ENCODE results near the gene LZTR1. TPM values are rescaled to one million over a fixed set of nuclear protein-coding genes. Genes with fewer than 3 reads are reported as not detected.

Gene LZTR1
- total RNA-seq, 1 donor from 2014 or later = 24.3 TPM

DNA sequence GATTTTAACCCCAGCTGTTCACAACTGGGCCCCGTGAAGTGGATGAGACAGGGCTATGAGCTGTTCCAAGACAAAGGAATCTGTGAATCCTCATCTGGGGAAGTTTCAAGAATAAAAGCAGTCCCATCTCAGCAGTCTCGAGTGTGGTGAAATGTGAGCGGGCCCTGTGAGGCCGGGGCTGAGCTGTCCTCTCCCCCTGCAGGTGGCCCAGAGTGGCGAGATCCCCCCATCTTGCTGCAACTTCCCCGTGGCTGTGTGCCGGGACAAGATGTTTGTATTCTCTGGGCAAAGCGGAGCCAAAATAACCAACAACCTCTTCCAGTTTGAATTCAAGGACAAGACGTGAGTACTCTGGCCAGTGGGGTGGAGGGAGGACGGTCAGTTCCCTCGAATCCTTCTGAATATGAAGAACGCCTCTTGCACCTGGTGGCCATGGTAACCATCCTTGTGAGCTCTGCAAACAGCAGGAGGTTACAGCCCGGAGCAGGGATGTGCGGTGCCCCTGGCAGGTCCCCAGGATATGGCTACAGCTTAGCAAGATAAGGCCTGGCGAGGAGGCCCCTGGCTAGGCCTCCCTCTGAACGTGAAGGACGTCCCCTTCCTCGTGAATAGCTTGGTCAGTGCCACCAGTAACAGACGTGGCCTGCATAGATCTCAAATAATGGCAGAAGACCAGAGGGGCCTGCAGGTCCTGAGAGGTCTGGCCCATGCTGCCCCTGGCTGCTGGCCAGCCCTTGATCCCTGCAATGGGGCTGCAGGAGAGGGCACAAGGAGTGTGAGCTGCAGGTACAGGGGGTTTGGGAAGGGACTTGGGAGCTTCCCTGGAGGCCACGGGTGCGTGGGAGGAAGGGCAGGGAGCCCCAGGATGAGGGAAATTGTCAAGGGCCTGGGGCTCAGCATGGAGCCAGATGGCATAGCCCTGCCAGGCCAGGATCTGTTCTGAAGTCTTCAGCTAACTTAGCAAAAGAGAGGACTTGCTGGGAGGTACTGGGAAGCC is 8.4 kb downstream of the LZTR1 start:
- DNase-seq (ENCODE audit: missing footprints) (no peak), ATAC-seq (no peak)
- intact Hi-C loops (cut with DNase I) = no loop called here

DNA sequence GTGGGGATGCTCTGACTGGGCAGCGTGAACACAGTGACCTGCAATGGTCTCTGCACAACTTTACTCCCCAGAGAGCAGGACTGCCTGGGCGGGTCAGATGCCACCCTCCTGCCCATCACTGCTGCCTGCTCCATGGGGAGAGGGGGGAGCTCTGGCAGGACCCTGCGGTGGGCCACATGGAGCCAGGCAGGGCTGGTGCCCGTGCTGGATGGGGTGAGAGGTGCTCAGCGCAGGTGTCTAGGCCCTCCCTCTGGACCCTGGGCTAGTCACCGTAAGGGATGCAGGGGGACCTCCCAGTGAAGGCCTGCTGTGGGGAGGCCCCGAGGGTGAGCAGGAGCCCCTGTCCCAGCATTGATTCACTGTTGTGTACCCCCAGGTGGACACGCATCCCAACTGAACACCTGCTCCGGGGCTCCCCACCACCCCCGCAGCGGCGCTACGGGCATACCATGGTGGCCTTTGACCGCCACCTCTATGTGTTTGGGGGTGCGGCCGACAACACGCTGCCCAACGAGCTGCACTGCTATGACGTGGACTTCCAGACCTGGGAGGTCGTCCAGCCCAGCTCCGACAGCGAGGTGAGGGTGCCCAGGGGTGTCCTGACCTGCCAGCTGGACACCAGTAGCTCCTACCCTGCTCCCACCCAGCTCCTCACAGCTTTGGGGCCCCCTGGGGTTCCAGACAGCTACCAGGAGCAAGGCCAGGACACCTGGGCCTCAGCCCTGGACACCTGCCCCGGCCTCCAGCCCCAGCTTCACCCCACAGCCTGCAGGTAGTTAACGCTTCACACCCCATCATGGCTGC is 9.4 kb downstream of the LZTR1 start:
- intact Hi-C loops (cut with DNase I) = no loop called here
- ATAC-seq (no peak), DNase-seq (ENCODE audit: missing footprints) (no peak)

DNA sequence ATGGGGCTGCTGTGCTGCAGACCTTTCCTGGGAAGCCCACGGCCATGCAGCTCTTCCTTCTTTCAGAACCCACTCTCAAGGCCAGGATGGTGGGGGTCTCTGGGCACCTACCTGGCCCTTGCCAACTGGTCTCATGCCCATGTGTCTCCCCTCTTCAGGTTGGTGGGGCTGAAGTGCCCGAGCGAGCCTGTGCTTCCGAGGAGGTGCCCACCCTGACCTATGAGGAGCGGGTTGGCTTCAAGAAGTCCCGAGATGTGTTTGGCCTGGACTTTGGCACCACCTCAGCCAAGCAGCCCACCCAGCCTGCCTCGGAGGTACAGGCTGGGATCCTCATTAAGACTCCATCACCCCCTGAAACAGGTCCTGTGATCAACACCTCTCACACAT is 10.0 kb downstream of the LZTR1 start:
- no peak for ATAC-seq
- peak; percentile 44 for DNase-seq (ENCODE audit: missing footprints)
- intact Hi-C loops (cut with DNase I) = no loop called here

DNA sequence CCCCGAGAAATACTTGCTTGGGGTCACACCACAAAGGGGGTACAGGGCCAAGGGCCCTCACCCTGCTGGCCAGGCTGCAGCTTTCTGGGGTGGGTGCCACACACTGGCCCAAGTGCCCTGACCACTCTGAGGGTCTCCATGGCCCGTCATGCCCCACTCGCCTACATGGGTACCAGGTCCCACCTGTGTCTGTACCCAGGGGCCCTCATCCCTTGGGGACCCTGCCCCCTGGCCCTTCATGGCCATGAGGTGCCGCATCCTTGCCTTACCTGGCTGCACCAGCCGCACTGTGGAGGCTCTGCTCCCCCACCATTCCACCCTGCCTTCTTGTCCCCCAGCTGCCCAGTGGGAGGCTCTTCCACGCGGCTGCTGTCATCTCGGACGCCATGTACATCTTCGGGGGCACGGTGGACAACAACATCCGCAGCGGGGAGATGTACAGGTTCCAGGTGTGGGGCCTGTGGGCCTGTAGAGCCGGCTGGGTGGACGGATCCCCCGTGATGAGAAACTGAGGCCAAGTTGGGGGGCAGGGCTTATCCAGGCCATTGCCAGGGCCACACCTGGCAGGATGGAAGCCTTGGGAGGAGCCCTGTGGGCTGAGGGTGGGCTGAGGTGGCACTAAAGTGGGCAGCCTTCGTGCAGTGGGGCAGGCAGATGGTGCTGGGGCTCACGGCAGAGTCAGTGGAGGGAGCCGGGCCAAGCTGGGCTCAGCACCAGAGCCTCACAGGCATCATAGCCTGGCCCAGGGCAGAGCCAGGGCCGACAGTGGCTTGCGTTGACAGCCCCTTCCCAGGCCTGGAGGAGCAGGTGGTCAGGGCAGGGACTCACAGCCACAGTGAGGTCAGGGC is 10.6 kb downstream of the LZTR1 start:
- intact Hi-C loops (cut with DNase I) = no loop called here
- peak; percentile 48 for DNase-seq (ENCODE audit: missing footprints)

DNA sequence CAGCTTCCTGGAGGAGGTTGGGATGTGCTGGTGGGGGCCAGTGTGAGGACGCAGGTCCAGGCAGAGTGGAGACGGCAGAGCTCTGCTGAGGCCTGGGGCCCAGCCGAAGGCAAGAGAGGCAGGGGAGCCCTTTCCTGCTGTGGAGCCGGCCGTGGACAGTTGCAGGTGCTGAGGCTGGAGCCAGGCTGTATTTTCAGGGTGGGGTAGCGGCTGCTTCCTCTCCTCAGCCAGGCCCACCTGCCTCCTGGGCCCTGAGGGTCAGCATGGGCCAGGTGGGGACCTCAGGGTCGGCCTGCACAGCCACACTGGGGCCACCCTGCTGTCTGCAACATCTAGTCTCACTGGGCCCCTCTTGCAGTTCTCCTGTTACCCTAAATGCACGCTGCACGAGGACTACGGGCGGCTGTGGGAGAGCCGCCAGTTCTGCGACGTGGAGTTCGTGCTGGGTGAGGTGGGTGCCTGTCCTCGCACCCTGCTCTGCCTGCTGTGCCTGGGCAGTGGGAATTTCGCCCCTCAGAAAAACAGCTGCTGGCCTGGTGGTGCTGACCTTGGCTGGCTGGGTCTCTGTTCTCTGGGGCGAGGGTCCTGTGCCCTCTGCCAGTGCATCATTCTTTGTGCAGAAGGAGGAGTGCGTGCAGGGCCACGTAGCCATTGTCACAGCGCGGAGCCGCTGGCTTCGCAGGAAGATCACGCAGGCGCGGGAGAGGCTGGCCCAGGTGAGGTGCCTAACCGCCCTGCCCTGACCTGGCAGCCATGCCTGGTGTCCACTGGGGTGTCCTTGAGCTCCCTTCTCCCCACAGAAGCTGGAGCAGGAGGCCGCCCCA is 11.4 kb downstream of the LZTR1 start:
- DNase-seq (ENCODE audit: missing footprints) = peak; percentile 26
- no peak for ATAC-seq
- intact Hi-C loops (cut with DNase I) = no loop called here

More for the DNA sequence above, 10.6 kb downstream of the LZTR1 start:
- ATAC-seq = no peak

DNA sequence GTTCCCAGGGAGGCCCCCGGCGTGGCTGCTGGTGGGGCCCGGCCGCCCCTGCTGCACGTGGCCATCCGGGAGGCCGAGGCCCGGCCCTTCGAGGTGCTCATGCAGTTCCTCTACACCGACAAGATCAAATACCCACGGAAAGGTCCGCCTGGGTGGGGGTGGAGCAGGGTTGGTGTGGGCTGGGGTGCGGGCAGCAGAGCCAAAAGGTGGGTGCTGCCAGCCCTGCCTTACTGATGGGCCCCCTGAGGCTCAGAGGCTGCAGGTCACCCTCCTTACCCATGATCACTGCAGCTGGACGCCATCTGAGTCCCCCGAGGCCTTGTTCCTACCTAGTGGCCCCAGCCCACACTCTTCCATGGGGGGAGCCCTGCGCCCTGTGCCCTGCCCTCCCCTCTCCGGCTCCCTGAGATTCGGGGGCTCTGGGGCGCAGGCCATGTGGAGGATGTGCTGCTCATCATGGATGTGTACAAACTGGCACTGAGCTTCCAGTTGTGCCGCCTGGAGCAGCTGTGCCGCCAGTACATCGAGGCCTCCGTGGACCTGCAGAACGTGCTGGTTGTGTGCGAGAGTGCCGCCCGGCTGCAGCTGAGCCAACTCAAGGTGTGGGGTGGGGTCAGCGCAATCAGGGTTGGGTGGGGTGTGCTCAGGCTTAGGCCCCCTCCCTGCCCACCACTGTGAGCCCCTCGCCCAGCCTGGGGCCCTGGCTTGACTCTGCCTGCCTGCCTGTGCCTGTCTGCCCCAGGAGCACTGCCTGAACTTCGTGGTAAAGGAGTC is 12.2 kb downstream of the LZTR1 start:
- intact Hi-C loops (cut with DNase I) = no loop called here
- no peak for DNase-seq (ENCODE audit: missing footprints)

DNA sequence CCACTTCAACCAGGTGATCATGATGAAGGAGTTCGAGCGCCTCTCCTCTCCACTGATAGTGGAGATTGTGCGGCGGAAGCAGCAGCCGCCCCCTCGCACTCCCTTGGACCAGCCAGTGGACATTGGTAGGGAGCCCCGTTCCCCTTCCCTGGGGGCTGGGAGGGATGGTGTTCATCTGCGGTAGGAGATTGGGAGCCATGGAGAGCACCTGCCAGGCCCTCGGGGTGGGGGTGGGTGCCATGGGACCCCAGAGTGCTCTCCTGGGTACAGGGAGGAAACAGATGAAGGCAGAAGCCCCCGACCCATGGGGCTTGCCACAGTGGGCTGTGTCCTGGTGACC is 12.8 kb downstream of the LZTR1 start:
- DNase-seq (ENCODE audit: missing footprints) (no peak), ATAC-seq (no peak)
- intact Hi-C loops (cut with DNase I) = no loop called here

More for the DNA sequence above, 12.2 kb downstream of the LZTR1 start:
- ATAC-seq = no peak

DNA sequence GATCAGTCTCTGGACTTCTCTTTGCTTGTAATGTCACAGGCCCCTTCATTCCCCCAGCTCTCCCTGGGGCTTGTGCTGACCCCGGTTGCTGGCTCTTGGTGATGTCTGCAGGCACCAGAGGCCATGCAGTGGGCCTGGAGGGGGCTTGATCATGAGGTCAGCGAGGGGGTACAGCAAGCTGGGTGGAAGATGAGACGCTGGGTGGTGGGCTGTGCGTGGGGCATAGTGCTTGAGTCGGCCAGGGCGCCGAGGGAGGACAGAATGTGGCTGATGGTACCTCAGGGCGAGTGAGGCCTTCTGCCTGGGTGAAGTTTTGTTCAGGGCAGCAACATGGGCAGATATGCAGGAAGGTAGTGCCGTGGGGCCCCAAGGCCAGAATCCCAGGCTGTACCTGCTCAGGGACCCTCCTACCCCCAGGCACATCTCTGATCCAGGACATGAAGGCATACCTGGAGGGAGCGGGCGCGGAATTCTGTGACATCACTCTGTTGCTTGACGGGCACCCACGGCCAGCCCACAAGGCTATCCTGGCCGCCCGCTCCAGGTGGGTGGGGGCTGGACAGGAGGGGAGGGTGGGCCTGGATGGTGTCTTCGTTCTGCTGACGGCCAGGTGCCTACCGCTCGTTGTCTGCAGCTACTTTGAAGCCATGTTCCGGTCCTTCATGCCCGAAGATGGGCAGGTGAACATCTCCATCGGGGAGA is 13.4 kb downstream of the LZTR1 start:
- DNase-seq (ENCODE audit: missing footprints) (no peak), ATAC-seq (no peak)
- intact Hi-C loops (cut with DNase I) = no loop called here

DNA sequence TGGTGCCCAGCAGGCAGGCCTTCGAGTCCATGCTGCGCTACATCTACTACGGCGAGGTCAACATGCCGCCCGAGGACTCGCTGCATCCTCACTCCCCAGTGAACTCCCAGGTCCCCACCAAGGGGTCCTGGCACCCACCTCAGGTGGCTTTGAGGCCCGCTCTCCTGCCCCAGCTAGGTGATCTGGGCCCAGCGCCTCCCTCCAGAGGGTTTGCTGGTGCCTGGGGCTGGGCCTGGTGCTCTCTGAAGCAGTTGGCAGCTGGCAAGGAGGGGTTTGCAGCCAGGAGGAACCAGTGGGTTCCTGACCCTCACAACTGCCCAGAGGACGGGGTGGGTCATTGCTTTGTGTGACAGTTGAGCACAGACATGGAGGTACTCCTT is 13.9 kb downstream of the LZTR1 start:
- DNase-seq (ENCODE audit: missing footprints) (no peak), ATAC-seq (no peak)
- intact Hi-C loops (cut with DNase I) = no loop called here

DNA sequence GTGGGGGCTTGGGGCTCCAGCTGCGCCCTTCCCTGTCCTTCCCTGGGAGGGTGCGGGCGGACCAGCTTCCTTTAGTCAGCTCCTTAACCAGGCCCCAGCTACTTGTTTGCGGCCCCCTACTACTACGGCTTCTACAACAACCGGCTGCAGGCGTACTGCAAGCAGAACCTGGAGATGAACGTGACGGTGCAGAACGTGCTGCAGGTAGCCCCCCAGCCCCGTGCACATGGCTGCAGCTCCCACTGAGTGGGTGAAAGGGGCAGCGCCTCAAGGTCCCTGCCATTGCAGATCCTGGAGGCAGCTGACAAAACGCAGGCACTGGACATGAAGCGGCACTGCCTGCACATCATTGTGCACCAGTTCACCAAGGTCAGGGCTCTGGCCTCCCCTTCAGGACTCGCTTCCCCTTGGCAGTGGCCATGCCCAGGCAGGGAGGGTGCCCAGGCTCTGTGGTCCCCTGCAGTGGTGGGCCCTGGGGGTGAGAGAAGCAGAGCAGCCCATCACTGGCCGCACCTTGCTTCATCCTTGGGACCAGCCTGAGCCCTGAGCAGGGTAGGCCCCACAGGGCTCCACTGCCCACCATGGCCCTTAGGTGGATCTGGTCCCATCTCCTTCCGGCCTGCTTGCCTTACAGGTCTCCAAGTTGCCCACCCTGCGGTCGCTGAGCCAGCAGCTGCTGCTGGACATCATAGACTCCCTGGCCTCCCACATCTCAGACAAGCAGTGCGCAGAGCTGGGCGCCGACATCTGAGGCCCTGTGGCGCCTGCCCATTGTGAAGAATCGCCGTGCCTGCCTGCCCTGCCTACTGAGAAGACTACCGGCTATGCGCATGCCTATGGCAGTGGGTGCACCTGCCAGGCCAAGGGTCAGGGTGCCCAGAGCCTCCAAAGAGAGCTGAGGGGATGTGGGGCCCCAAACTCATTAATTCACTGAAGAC is 14.8 kb downstream of the LZTR1 start:
- no peak for DNase-seq (ENCODE audit: missing footprints)
- no peak for ATAC-seq
- intact Hi-C loops (cut with DNase I) = no loop called here

DNA sequence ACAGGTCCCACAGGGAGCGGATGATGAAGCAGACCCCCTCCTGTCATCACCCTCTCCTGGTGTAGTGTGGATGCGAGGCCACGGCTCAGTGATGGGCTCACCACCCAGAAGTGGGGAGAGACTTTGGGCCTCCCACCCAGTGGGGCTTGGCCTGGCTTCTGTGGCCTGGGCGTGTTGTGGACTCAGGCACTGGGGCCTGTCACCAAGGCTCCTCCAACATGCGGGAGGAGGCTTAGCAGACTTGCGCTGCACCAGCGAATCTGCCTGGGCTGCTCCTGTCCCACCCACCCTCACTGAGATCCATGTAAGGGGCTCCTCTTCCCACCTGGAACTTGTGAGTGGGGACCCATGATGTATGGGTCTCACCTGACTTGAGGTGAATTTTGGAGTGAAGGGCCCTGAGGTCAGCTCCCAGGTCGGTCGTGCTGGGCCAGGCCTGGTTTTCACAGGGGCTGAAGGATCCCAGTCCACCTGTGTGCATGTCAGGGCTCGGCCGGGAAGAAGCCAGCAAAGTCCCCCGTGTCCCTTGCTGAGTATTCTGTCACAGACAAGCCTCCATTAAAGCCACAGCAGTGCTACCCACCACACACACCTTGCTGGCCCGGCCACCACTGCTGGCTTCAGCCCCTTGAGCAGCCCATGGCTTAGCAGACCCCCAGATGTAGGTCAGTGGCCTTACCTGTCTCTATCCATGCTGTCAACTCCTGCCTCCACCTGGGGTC is 15.6 kb downstream of the LZTR1 start:
- intact Hi-C loops (cut with DNase I) = no loop called here
- ATAC-seq (no peak), DNase-seq (ENCODE audit: missing footprints) (no peak)

DNA sequence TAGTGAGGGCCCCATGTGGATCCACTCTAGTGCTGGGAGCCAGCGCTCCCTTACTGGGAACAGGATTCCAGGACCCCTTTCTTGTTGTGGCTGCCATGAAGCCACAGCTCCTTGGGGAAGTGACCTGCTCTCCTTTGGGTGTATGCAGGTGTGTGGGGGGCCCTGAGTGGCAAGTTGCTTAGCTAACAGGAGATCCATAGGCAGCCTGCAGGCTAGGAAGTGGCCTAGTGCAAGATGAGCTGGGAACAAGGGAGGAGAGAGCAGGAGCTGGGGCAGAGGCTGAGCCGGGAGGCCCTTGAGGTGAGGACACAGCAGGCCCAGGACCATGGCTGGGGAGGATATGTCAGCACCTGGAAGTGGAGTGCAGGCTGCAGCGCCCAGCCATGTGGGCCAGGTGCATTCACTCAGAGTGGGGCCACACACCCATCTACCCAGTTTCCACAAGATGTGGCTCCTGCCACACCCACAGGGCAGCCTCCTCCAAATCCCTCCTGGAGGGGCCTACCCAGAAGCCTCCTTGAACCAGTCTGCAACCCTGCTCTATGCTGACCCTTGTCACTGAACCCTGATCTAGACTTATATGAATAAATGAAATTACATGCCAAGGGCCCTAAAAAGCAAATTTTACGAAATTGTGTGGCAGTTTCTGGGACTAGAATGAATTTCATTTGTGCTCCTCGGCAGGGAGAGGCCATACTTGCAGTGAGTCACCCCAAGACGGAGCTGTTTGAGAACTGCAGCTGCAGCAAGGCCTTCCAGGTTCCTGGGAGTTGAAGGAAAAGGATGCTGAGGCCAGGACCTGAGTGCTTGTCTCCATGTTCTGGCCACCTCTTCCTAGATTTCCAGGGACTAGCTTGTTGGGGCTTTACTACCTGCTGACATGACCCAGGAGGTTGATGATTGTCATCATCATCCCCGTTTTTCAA is 16.6 kb downstream of the LZTR1 start:
- intact Hi-C loops (cut with DNase I) = no loop called here
- DNase-seq (ENCODE audit: missing footprints) (no peak), ATAC-seq (no peak)

DNA sequence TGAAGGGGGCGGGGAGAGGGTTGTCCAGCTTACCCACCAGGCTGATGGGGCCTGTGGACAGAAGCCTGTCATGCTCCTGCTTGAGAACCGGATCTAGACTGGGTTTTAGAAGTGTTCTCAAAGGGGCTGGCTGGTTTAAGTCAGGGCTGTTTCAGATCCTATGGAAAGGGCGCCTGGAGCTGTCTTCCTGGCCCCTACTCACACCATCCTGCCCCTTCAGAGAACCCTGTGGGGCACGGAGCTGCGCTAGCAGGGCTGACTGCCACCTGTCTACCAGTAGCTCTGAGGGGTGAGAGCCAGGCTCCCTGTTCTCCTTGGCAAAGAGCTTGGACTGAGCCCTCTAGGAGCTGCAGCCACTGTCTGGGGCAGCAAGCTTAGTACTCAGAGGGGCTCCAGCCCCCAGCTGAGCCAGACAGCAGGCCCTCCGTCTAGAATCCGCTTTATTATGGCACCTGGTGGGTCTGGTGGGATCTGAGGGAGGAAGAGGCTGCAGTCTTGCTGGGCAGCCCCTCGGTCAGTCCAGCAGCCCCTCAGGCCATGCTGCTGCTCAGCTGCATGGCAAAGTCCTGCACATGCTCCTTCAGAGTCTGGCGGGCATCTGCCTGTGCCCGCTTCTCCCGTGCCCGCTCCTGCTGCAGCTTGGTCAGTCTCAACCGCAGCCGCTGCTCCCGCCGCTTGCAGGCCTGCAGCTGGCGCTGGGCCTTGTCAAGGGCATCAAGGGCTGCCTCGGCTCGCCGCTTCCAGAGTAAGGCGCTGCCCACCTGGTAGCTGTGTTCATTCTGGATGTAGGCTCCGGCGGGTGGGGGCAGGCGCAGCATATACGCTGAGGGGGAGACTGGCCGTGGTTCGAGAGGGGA is 17.5 kb downstream of the LZTR1 start:
- DNase-seq (ENCODE audit: missing footprints) (no peak), ATAC-seq (no peak)
- intact Hi-C loops (cut with DNase I) = loop anchor here (10.0 kb wide), 1 partner anchor 85 kb away; the partner anchor contains the start of gene CRKL

All from Right ventricle myocardium inferior (tissue), 1 donor.